Tibial nerve (tissue), 4 donors: ENCODE results near the gene PAK1. TPM values are rescaled to one million over a fixed set of nuclear protein-coding genes. Genes with fewer than 3 reads are reported as not detected.
"Not testable (repeated sequence)": the region's sequence is repeated elsewhere in the genome, so short reads cannot be mapped to it uniquely, and the experiment has no call there.

Source experiments
- DNase-seq, 2 donors: peaks; one replicate each; pipeline ENCODE4 v3.0.0-alpha.2; 2019; ENCODE audit warnings: low spot score in 2 of 2
- H3K27ac ChIP-seq, 4 donors: fragments of 200-600 bp; sonication (generic) in 3 of 4; one replicate each; pipeline ENCODE4 v1.5.1; 2017 to 2019; ENCODE audit warnings: mild to moderate bottlenecking in 1 of 4
- H3K27me3 ChIP-seq, 2 donors: fragments of 200-600 bp; sonication (generic) in 1 of 2; one replicate each; pipeline versions ENCODE4 v1.5.1 to v1.6.0; 2017 to 2019
- H3K36me3 ChIP-seq, 3 donors: fragments of 200-600 bp; sonication (generic); one replicate each; pipeline ENCODE4 v1.5.1; 2018 to 2019
- H3K4me1 ChIP-seq, 4 donors: fragments of 200-600 bp; sonication (generic) in 3 of 4; one replicate each; pipeline ENCODE4 v1.5.1; 2017 to 2019
- H3K4me3 ChIP-seq, 4 donors: fragments of 200-600 bp; sonication (generic) in 3 of 4; one replicate each; pipeline ENCODE4 v1.5.1; 2017 to 2019; ENCODE audit warnings: mild to moderate bottlenecking in 1 of 4, moderate library complexity in 1 of 4
- H3K9me3 ChIP-seq, 4 donors: fragments of 200-600 bp; sonication (generic) in 3 of 4; one replicate each; pipeline ENCODE4 v1.5.1; 2017 to 2019
- EP300 ChIP-seq, 2 donors: sonication (generic); formaldehyde crosslinking; IDR thresholded peaks; one replicate each; pipeline ENCODE4 v1.6.1; 2017; ENCODE audit warnings: antibody characterized with exemption in 2 of 2, mild to moderate bottlenecking in 1 of 2
- POLR2A ChIP-seq, 2 donors: fragments of 450-650 bp; IDR thresholded peaks; one replicate each; pipeline ENCODE4 v1.6.1; 2017; ENCODE audit warnings: antibody characterized with exemption in 2 of 2, mild to moderate bottlenecking in 2 of 2, moderate library complexity in 2 of 2
- WGBS, 2 donors: methylation state at CpG; one replicate each; pipeline ENCODE4 v1.1.5; 2018; 5-methylcytosine and 5-hydroxymethylcytosine counted together
- total RNA-seq, 4 donors: library from RNA; depleted of rRNA; stranded (reverse); fragments of >200 nt; gene quantifications; one replicate each; pipeline ENCODE4 v1.1.0, GENCODE V29; 2016
- TF ChIP-seq, protein P1 (sequence below), 5 experiments: fragments of 200-600 bp in 3 of 5; fragments of 450-650 bp in 2 of 5; sonication (generic) in 3 of 5; IDR thresholded peaks; one replicate each; pipeline ENCODE4 v1.5.1; 2016 to 2019; ENCODE audit warnings: antibody characterized with exemption in 5 of 5, mild to moderate bottlenecking in 3 of 5, moderate library complexity in 2 of 5

PAK1 gene
- total RNA-seq, 4 donors from 2014 or later, result 13.9 to 28.5 (median 25.4) TPM

DNA sequence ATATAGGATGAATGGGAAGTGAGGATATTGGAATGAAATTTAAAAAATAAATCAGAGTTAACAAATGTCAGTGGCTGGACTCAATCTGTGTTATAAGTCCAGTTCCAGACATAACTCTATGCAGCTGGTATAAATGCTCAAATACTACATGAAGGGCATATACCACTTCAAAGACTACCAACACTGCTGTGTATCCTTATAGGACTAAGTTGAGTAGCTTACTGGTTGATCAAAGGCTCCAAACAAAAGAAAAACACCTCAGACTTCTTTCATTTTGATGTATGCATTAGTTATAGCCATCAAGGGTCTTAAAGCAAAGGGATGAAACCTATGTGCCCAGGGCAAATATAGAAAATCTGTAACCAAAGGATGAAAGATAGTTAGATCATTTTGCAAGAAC lies 86.2 kb downstream of the PAK1 start:
- H3K4me3 ChIP-seq, result no peak overlapping the region
- H3K27me3 ChIP-seq, result no peaks in the 10 kb centered on the region
- peaks cover 0 to 5% (median 0%) of the 10 kb centered on the region in 3 donors for H3K36me3 ChIP-seq
- no peak overlapping the region for H3K27ac ChIP-seq
- TF ChIP-seq EP300 (IDR thresholded peaks at IDR 0.05) (no peak), POLR2A (IDR thresholded peaks at IDR 0.05) (no peak)
- TF ChIP-seq, protein P1, sequence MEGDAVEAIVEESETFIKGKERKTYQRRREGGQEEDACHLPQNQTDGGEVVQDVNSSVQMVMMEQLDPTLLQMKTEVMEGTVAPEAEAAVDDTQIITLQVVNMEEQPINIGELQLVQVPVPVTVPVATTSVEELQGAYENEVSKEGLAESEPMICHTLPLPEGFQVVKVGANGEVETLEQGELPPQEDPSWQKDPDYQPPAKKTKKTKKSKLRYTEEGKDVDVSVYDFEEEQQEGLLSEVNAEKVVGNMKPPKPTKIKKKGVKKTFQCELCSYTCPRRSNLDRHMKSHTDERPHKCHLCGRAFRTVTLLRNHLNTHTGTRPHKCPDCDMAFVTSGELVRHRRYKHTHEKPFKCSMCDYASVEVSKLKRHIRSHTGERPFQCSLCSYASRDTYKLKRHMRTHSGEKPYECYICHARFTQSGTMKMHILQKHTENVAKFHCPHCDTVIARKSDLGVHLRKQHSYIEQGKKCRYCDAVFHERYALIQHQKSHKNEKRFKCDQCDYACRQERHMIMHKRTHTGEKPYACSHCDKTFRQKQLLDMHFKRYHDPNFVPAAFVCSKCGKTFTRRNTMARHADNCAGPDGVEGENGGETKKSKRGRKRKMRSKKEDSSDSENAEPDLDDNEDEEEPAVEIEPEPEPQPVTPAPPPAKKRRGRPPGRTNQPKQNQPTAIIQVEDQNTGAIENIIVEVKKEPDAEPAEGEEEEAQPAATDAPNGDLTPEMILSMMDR (IDR thresholded peaks at IDR 0.05), result no peak
- DNase-seq, result no peak
- peaks cover 0 to 2% (median 0%) of the 10 kb centered on the region in 4 donors for H3K4me1 ChIP-seq
- H3K9me3 ChIP-seq, result no peaks in the 10 kb centered on the region

DNA sequence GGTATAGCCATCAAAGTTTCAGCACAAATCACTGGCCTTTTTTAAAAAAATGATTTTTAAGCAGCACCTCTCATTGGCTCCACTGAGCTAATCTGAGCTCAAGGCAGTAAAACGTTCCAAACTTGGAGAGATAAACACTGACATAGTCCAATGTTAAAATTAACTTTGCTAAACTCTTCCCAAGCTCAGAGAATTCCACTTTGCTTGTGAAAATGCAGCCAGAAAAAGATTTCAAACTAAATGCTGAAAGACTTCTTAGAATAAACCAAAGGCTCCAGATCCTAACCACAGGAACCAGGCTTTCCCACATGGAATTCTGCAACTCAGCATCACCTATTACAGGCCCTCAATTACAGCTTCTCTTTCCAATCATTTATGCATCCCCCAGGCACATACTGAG lies 87.7 kb downstream of the PAK1 start:
- DNase-seq, result no peak
- TF ChIP-seq EP300 (IDR thresholded peaks at IDR 0.05), result no peak
- Histone ChIP-seq H3K4me1 (peaks cover 0 to 6% (median 0%) of the 10 kb centered on the region in 4 donors), H3K9me3 (no peaks in the 10 kb centered on the region), H3K27ac (no peak overlapping the region), H3K27me3 (no peaks in the 10 kb centered on the region), H3K4me3 (no peak overlapping the region), H3K36me3 (peaks cover 0 to 5% (median 0%) of the 10 kb centered on the region in 3 donors)
- 40 to 52% methylated on average over 1 of the region's 1 CpG for WGBS, 2 donors

DNA sequence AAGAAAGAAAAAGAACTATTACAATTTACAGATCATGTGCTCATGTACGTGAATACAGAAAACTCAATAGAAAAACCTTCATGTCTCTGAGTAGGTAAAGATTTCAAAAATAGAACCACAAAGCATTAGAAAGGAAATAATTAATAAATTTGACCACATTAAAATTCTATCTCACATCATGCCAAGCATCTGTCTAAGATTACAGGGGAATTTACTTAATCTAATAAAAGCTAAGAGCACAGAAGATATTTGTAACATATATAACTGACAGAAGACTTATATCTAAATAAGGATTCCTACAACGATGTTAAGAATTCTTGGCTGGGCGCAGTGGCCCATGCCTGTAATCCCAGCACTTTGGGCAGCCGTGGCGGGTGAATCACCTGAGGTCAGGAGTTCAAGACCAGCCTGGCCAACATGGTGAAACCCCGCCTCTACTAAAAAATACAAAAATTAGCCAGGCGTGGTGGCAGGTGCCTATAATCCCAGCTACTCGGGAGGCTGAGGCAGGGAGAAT lies 88.6 kb downstream of the PAK1 start:
- H3K9me3 ChIP-seq, H3K27ac ChIP-seq, DNase-seq, H3K4me1 ChIP-seq, H3K4me3 ChIP-seq, H3K27me3 ChIP-seq, H3K36me3 ChIP-seq: not testable (repeated sequence)
- 87 to 92% methylated on average over 8 of the region's 8 CpGs for WGBS, 2 donors

DNA sequence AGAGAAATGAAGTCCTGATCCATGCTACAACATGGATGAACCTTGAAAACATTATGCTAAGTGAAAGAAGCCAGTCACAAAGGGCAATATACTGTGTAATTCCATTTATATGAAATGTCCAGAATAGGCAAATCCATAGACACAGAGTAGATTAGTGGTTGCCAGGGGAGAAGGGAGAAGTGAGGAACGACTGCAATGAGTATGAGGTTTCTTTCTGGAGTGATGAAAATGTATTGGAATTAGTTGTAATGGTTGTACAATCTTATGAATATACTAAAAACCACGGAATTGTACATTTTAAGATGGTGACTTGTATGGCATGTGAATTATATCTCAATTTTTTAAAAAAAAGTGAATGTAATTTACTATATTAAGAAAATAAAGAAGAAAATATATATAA lies 89.3 kb downstream of the PAK1 start:
- H3K4me1 ChIP-seq, result peaks cover 0 to 6% (median 0%) of the 10 kb centered on the region in 4 donors
- TF ChIP-seq EP300 (IDR thresholded peaks at IDR 0.05) (no peak), POLR2A (IDR thresholded peaks at IDR 0.05) (no peak)
- TF ChIP-seq, protein P1 (IDR thresholded peaks at IDR 0.05), result no peak
- peaks cover 0 to 7% (median 0%) of the 10 kb centered on the region in 3 donors for H3K36me3 ChIP-seq
- WGBS, 2 donors, result 71 to 88% methylated on average over 2 of the region's 2 CpGs
- no peak overlapping the region for H3K27ac ChIP-seq
- DNase-seq, result no peak
- no peaks in the 10 kb centered on the region for H3K27me3 ChIP-seq
- H3K9me3 ChIP-seq, result no peaks in the 10 kb centered on the region
- no peak overlapping the region for H3K4me3 ChIP-seq

DNA sequence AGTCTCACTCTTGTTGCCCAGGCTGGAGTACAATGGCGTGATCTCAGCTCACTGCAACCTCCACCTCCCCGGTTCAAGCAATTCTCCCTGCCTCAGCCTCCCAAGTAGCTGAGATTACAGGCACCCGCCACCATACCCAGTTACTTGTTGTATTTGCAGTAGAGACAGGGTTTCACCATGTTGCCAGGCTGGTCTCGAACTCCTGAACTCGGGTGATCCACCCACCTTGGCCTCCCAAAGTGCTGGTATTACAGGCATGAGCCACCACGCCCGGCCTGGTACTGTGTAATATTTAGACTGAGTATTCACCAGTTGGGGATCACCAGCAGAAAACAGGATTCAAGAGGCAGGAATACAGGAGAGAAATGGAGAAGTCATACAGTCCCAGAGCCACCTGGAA lies 90.5 kb downstream of the PAK1 start:
- peaks cover 0 to 19% (median 0%) of the 10 kb centered on the region in 3 donors for H3K36me3 ChIP-seq
- not testable (repeated sequence) for H3K4me1 ChIP-seq, H3K4me3 ChIP-seq, H3K27ac ChIP-seq, H3K9me3 ChIP-seq, H3K27me3 ChIP-seq, DNase-seq
- 94 to 98% methylated on average over 7 of the region's 7 CpGs for WGBS, 2 donors

DNA sequence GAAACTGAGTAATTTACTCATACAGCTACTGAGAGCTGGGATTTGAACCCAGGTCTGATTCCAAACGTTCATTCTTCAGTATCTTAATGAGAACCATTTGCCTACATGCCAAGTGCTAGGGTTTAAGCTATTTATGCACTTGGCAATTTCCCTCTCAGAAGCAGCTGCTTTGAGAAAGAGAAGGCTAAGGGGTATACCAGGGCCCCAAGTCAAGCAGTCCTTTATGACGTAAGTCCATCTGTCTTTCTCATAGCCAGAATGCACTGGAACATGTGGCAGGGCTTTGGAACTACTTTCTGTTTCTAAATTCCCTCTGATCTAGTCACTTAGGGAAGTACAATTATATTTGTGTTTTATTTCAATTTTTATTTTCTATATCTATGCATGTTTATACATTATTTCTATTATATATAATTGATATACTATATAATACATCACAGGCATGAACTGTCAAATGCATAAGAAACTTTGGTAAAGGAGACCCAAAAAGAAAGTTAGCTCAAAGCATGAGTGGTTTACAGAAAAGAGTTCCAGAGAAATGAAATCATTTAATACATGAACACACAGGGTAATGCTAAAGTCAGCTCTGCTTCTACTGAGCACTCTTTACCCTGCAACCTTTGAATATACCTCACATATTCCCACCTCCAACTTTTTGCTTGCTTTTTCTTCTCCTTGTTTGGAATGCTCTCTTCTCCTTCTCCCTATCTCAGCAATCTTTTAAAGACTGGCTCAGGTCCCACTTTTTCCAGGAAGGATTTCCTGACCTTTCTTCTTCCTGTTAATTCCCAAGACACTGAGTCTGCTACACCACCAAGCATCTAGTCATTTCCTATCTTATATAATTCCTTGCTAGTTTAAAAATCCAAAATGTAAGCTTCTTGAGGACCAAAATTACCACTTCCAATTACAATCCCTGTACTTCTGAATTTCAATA lies 91.9 kb downstream of the PAK1 start:
- no peak overlapping the region for H3K4me3 ChIP-seq
- H3K36me3 ChIP-seq, result peaks cover 0 to 27% (median 0%) of the 10 kb centered on the region in 3 donors
- TF ChIP-seq POLR2A (IDR thresholded peaks at IDR 0.05) (no peak), EP300 (IDR thresholded peaks at IDR 0.05) (no peak)
- TF ChIP-seq, protein P1 (IDR thresholded peaks at IDR 0.05), result no peak
- no peak overlapping the region for H3K27ac ChIP-seq
- H3K9me3 ChIP-seq, result no peaks in the 10 kb centered on the region
- no peak for DNase-seq
- WGBS, 2 donors, result 45 to 63% methylated on average over 2 of the region's 2 CpGs
- H3K4me1 ChIP-seq, result peaks cover 0 to 6% (median 0%) of the 10 kb centered on the region in 4 donors
- no peaks in the 10 kb centered on the region for H3K27me3 ChIP-seq
